SK-N-SH (cell line): ENCODE data around the gene GOLGA6L26. TPM values are rescaled to one million over a fixed set of nuclear protein-coding genes. Genes with fewer than 3 reads are reported as not detected.
A peak's percentile ranks its signal among the peaks of the same experiment; 100 is the strongest.
"Not testable (repeated sequence)": the region's sequence is repeated elsewhere in the genome, so short reads cannot be mapped to it uniquely, and the experiment has no call there.

Experiments used
- CTCF ChIA-PET: fragments of 300-600, 350-600 bp; formaldehyde crosslinking; extraction: SDS; loops from one replicate; lab custom pipeline; 2021; lab: Yijun Ruan, JAX
- POLR2A ChIA-PET: fragments of 350-600 bp; sonication (Branson Sonifier 250); formaldehyde crosslinking; extraction: SDS; loops from one replicate; lab custom pipeline; 2020; ENCODE audit warnings: antibody characterized with exemption, inconsistent platforms; lab: Yijun Ruan, JAX
- DNase-seq: peaks from one replicate; pipeline ENCODE4 v3.0.0; 2012
- H2AFZ ChIP-seq: fragments of 200-600 bp; sonication (generic); 2 replicates; pipeline ENCODE4 v1.8.1; 2016; ENCODE audit warnings: antibody characterized with exemption, mild to moderate bottlenecking, low read depth
- H3F3A ChIP-seq: fragments of 200-600 bp; sonication (generic); replicated peaks from 2 replicates; pipeline ENCODE3; 2016; ENCODE audit warnings: antibody characterized with exemption, mild to moderate bottlenecking; ENCODE audit not compliant: insufficient read depth
- H3K27ac ChIP-seq, 2 experiments: fragments of 200-500 bp in 1 of 2; fragments of 200-600 bp in 1 of 2; sonication (Bioruptor generic) in 1 of 2; sonication (generic), shearing (Covaris generic) in 1 of 2; 2 replicates each; pipeline versions ENCODE4 v1.5.1 to v1.6.1; 2014 to 2016; ENCODE audit warnings: low read depth in 2 of 2, inconsistent platforms in 1 of 2, low read length in 1 of 2, mild to moderate bottlenecking in 1 of 2, mixed read lengths in 1 of 2
- H3K27me3 ChIP-seq: fragments of 200-600 bp; sonication (generic), shearing (Covaris generic); 2 replicates; pipeline ENCODE4 v1.6.1; 2016; ENCODE audit warnings: mixed run types; ENCODE audit not compliant: insufficient read depth
- H3K36me3 ChIP-seq, 2 experiments: fragments of 200-500 bp in 1 of 2; fragments of 200-600 bp in 1 of 2; sonication (Bioruptor generic) in 1 of 2; sonication (generic) in 1 of 2; replicated peaks in 1 of 2; 2 replicates each; pipeline versions ENCODE3 to v1.5.1; 2014 to 2016; ENCODE audit warnings: low read length in 1 of 2, mild to moderate bottlenecking in 1 of 2; ENCODE audit not compliant: insufficient read depth in 2 of 2, control insufficient read depth in 1 of 2
- H3K4me1 ChIP-seq, 2 experiments: fragments of 200-500 bp in 1 of 2; fragments of 200-600 bp in 1 of 2; sonication (Bioruptor generic) in 1 of 2; sonication (generic), shearing (Covaris generic) in 1 of 2; 2 replicates each; pipeline versions ENCODE4 v1.5.1 to v1.6.1; 2014 to 2016; ENCODE audit warnings: low read depth in 1 of 2, low read length in 1 of 2, mixed run types in 1 of 2; ENCODE audit not compliant: insufficient read depth in 2 of 2, control insufficient read depth in 1 of 2
- H3K4me2 ChIP-seq: fragments of 200-600 bp; sonication (generic), shearing (Covaris generic); 2 replicates; pipeline ENCODE4 v1.6.1; 2017; ENCODE audit warnings: mixed run types
- H3K4me3 ChIP-seq, 2 experiments: fragments of 200-500 bp in 1 of 2; fragments of 200-600 bp in 1 of 2; sonication (Bioruptor generic) in 1 of 2; sonication (generic), shearing (Covaris generic) in 1 of 2; 2 replicates each; pipeline versions ENCODE4 v1.5.1 to v1.8.1; 2014 to 2016; ENCODE audit warnings: low read depth in 2 of 2, inconsistent platforms in 1 of 2, low read length in 1 of 2, mild to moderate bottlenecking in 1 of 2, mixed read lengths in 1 of 2, moderate library complexity in 1 of 2
- H3K79me2 ChIP-seq: fragments of 200-600 bp; sonication (generic); 2 replicates; pipeline ENCODE4 v1.8.1; 2017; ENCODE audit warnings: mild to moderate bottlenecking; ENCODE audit not compliant: insufficient read depth
- H3K9ac ChIP-seq: fragments of 200-600 bp; sonication (generic); 2 replicates; pipeline ENCODE4 v1.6.1; 2017; ENCODE audit warnings: mixed run types
- H3K9me2 ChIP-seq: fragments of 200-600 bp; sonication (generic); 2 replicates; pipeline ENCODE4 v1.6.1; 2017; ENCODE audit warnings: mixed run types
- H3K9me3 ChIP-seq: fragments of 200-600 bp; sonication (generic); 2 replicates; pipeline ENCODE4 v1.6.1; 2017; ENCODE audit warnings: mixed run types, mild to moderate bottlenecking, moderate library complexity
- H4K20me1 ChIP-seq: fragments of 200-600 bp; sonication (generic); 2 replicates; pipeline ENCODE4 v1.6.1; 2017; ENCODE audit warnings: mild to moderate bottlenecking, mixed run types; ENCODE audit not compliant: insufficient read depth
- CHD2 ChIP-seq: fragments of 150-350 bp; IDR thresholded peaks from 2 replicates; pipeline ENCODE4 v1.6.1; 2018; ENCODE audit warnings: low read length; ENCODE audit not compliant: partially characterized antibody
- EP300 ChIP-seq, 2 experiments: IDR thresholded peaks; 2 replicates each; pipeline versions ENCODE4 v1.4.0 to v1.6.1; 2012; ENCODE audit warnings: borderline replicate concordance in 1 of 2, low read depth in 1 of 2, low read length in 1 of 2
- EZH2phosphoT487 ChIP-seq: fragments of 200-600 bp; sonication (generic); IDR thresholded peaks from 2 replicates; pipeline ENCODE4 v1.6.1; 2017; ENCODE audit warnings: low read depth, mixed run types, mild to moderate bottlenecking, antibody characterized with exemption, moderate library complexity, borderline replicate concordance
- FOSL2 ChIP-seq: IDR thresholded peaks from 2 replicates; pipeline ENCODE4 v1.4.0; 2012; ENCODE audit warnings: low read depth, mild to moderate bottlenecking, moderate library complexity, borderline replicate concordance
- FOXJ3 ChIP-seq: sonication (generic); formaldehyde crosslinking; IDR thresholded peaks from 2 replicates; pipeline ENCODE4 v1.5.1; 2020; ENCODE audit warnings: mild to moderate bottlenecking, missing genetic modification reagents
- GABPA ChIP-seq: IDR thresholded peaks from 2 replicates; pipeline ENCODE4 v1.4.0; 2012; ENCODE audit warnings: low read depth, mild to moderate bottlenecking
- GATA2 ChIP-seq: sonication (generic); formaldehyde crosslinking; IDR thresholded peaks from 2 replicates; pipeline ENCODE4 v1.5.0; 2020; ENCODE audit warnings: mild to moderate bottlenecking, missing genetic modification reagents
- JUND ChIP-seq: IDR thresholded peaks from 2 replicates; pipeline ENCODE4 v1.4.0; 2012
- RXRA ChIP-seq: IDR thresholded peaks from 2 replicates; pipeline ENCODE4 v1.4.0; 2012; ENCODE audit warnings: low read depth, mild to moderate bottlenecking, borderline replicate concordance
- TAF1 ChIP-seq: IDR thresholded peaks from 2 replicates; pipeline ENCODE4 v1.6.1; 2012; ENCODE audit warnings: low read depth, mild to moderate bottlenecking, low read length, moderate library complexity, borderline replicate concordance
- TCF12 ChIP-seq: IDR thresholded peaks from 2 replicates; pipeline ENCODE4 v1.4.0; 2012
- YY1 ChIP-seq: IDR thresholded peaks from 2 replicates; pipeline ENCODE4 v1.4.0; 2012; ENCODE audit warnings: low read depth, mild to moderate bottlenecking
- WGBS: methylation state at CpG from one replicate; pipeline ENCODE4 v1.1.6; 2017; ENCODE audit warnings: low lambda C conversion rate; 5-methylcytosine and 5-hydroxymethylcytosine counted together
- polyA plus RNA-seq, 3 experiments: library from polyadenylated mRNA; depleted of rRNA; stranded (reverse); fragments of >200 nt; gene quantifications; 2 replicates each; pipeline ENCODE4 v1.2.3, GENCODE V29; 2012
- TF ChIP-seq, protein P1 (sequence below): IDR thresholded peaks from 2 replicates; pipeline ENCODE4 v1.4.0; 2012; ENCODE audit warnings: low read depth, borderline replicate concordance

Gene GOLGA6L26
- polyA plus RNA-seq, 1 of the 3 experiments (the other 2 are of a cell fraction): not detected

DNA sequence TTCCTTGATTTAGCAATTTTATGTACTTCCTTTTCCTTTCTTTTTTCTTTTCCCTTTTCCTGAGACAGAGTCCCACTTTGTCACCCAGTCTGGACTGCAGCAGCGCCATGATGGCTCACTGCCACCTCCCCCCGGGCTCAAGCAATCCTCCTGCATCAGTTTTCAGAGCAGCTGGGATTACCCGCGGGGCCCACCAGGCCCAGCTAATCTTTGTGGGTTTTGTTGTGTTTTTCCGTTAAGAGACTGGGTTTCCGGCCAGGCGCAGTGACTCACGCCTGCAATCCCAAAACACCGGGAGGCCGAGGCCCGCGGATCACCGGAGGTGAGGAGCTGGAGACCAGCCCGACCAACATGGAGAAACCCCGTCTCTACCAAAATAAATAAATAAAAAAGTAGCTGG is 38.3 kb upstream of the GOLGA6L26 start:
- CTCF ChIA-PET: no interaction called here

DNA sequence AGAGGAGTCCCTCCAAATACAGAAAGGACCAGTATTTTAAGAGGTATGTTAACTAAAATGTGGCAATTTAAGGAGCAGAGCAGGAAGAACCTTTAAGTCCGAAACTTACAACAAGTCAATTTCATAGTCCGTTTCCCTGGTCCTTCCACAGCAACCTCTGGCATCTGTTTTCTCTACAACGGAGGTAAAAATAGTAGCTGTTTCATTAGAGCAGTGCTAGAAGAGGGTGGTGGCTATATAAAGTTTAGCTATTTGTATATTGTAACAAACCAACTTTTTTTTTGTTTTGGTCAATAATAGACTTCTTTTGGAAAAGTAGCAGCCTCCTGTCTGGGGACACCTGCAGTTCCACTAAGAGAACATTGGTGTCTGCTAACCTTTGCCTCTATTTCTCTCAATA is 37.9 kb upstream of the GOLGA6L26 start:
- H3K27me3 ChIP-seq, H3K9me2 ChIP-seq, DNase-seq, H3K36me3 ChIP-seq, CTCF ChIA-PET, H4K20me1 ChIP-seq, POLR2A ChIA-PET, H3K4me3 ChIP-seq, H3K9ac ChIP-seq, H3K27ac ChIP-seq, H3K4me1 ChIP-seq, H3K9me3 ChIP-seq, H3K79me2 ChIP-seq, H3F3A ChIP-seq: not testable (repeated sequence)
- 0 out of 2 replicates have a peak overlapping the region, but pooled peaks have one; percentile 41 for H3K4me2 ChIP-seq
- 16% methylated on average over 3 of the region's 3 CpGs for WGBS
- 0 out of 2 replicates have a peak overlapping the region, but pooled peaks have one; percentile 46 for H2AFZ ChIP-seq

More for the DNA sequence above, 38.3 kb upstream of the GOLGA6L26 start:
- Histone ChIP-seq H3K9me2 (no peaks in the 10 kb centered on the region), H3F3A (no peaks in the 10 kb centered on the region), H3K4me2 (0 out of 2 replicates have a peak overlapping the region, but pooled peaks have one; percentile 41), H3K9me3 (no peaks in the 10 kb centered on the region), H3K27ac (no peak overlapping the region), H3K36me3 (no peaks in the 10 kb centered on the region), H3K79me2 (no peaks in the 10 kb centered on the region), H4K20me1 (no peaks in the 10 kb centered on the region), H3K27me3 (peaks cover 5% of the 10 kb centered on the region; the same call in 1 of the 2 replicates), H3K4me3 (no peak overlapping the region), H3K9ac (no peak overlapping the region), H2AFZ (peak overlapping the region; percentile 46; the same call in 1 of the 2 replicates), H3K4me1 (no peaks in the 10 kb centered on the region)
- DNase-seq: no peak
- POLR2A ChIA-PET: no interaction called here
- TF ChIP-seq TAF1: no peak
- TF ChIP-seq FOSL2: 0 out of 2 replicates have a peak, but pooled peaks have one; percentile 5
- no peak for TF ChIP-seq TCF12
- no peak for TF ChIP-seq CHD2
- WGBS: 20% methylated on average over 15 of the region's 15 CpGs

DNA sequence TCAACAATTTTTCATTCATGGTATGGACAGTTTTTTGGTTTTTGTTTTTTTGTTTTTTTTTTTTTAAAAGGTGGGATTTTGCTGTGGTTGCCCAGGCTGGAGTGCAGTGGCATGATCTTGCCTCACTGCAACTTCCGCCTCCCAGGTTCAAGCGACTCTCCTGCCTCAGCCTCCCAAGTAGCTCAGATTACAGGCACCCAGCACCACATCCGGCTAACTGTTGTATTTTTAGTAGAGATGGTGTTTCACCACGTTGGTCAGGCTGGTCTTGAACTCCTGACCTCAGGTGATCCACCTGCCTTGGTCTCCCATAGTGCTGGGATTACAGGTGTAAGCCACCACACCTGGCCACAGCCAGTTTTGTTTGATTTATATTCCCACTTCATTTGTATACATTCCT is 37.1 kb upstream of the GOLGA6L26 start:
- H3K9me3 ChIP-seq, DNase-seq, H3F3A ChIP-seq, POLR2A ChIA-PET, H3K79me2 ChIP-seq, H3K36me3 ChIP-seq, H3K4me2 ChIP-seq, H3K27me3 ChIP-seq, H3K4me1 ChIP-seq, H3K27ac ChIP-seq, H3K9me2 ChIP-seq, CTCF ChIA-PET, H4K20me1 ChIP-seq, H2AFZ ChIP-seq, H3K4me3 ChIP-seq, H3K9ac ChIP-seq: not testable (repeated sequence)
- 18% methylated on average over 4 of the region's 4 CpGs for WGBS

DNA sequence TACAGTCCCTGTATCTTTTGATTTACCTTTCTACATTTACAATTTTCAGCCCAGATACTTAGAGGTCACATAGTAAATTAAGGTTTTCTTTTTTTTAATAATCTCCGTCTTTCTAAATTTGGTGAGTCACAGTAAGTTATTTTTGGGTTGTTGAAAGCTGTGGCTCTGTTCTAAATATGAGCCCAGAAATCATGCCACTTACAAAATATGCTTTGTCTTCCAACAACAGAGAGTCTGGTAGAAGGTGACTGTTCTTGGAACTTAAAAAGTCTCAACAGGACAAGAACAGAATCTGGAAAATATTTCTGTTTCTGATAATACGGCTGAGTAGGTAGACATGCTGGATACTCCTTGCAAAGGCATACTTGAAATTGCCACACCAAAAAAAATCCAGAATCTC is 36.6 kb upstream of the GOLGA6L26 start:
- Histone ChIP-seq H3K9me2 (no peaks in the 10 kb centered on the region), H3K27ac (no peak overlapping the region), H3K4me3 (no peak overlapping the region), H3K79me2 (no peaks in the 10 kb centered on the region), H3K4me2 (no peak overlapping the region), H3K9me3 (no peaks in the 10 kb centered on the region), H3K9ac (no peak overlapping the region), H2AFZ (no peak overlapping the region), H3F3A (no peaks in the 10 kb centered on the region), H3K27me3 (no peaks in the 10 kb centered on the region; the same call in 1 of the 2 replicates), H3K36me3 (no peaks in the 10 kb centered on the region), H4K20me1 (no peaks in the 10 kb centered on the region), H3K4me1 (no peaks in the 10 kb centered on the region)
- ChIA-PET POLR2A (no interaction called here), CTCF (no interaction called here)
- 13% methylated on average over 2 of the region's 2 CpGs for WGBS
- no peak for DNase-seq
- TF ChIP-seq GATA2 (no peak), JUND (no peak), YY1 (no peak), GABPA (no peak), RXRA (no peak), FOSL2 (no peak), TAF1 (no peak), EZH2phosphoT487 (no peak), EP300 (IDR thresholded peaks at IDR 0.05; ENCODE audit: borderline replicate concordance in 1 of 2, low read depth in 1 of 2, low read length in 1 of 2) (no peak), FOXJ3 (CRISPR knock-in tag) (no peak)
- TF ChIP-seq, protein P1, sequence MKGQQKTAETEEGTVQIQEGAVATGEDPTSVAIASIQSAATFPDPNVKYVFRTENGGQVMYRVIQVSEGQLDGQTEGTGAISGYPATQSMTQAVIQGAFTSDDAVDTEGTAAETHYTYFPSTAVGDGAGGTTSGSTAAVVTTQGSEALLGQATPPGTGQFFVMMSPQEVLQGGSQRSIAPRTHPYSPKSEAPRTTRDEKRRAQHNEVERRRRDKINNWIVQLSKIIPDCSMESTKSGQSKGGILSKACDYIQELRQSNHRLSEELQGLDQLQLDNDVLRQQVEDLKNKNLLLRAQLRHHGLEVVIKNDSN: no peak
